CD14-positive monocyte (primary cell): Measurements from ENCODE around the gene PCDHA1. TPM values are rescaled to one million over a fixed set of nuclear protein-coding genes. Genes with fewer than 3 reads are reported as not detected.

ENCODE experiments used
- DNase-seq, 3 donors: peaks; one replicate each; pipeline ENCODE4 v3.0.0-alpha.2; 2011 to 2022
- H2AFZ ChIP-seq: 2 replicates; pipeline ENCODE4 v1.6.0; 2012; ENCODE audit warnings: mild to moderate bottlenecking, low read depth, low read length, inconsistent platforms; ENCODE audit not compliant: insufficient read depth, poor library complexity, severe bottlenecking
- H3K27ac ChIP-seq, 2 donors: 1 replicate in 1 of 2; 2 replicates in 1 of 2; pipeline ENCODE4 v1.5.1; 2012 to 2013; ENCODE audit warnings: low read length in 2 of 2, control low read depth in 1 of 2, inconsistent platforms in 1 of 2, low read depth in 1 of 2, mild to moderate bottlenecking in 1 of 2
- H3K27me3 ChIP-seq, 2 donors: one replicate each; pipeline versions ENCODE4 v1.6.0 to v1.6.1; 2011 to 2013; ENCODE audit warnings: low read length in 2 of 2; ENCODE audit not compliant: control insufficient read depth in 2 of 2, insufficient read depth in 2 of 2
- H3K36me3 ChIP-seq, 2 donors: replicated peaks in 1 of 2; 1 replicate in 1 of 2; 2 replicates in 1 of 2; pipeline versions ENCODE4 v1.5.1 to v1.6.1; 2012 to 2013; ENCODE audit warnings: low read length in 2 of 2, control low read depth in 1 of 2, inconsistent platforms in 1 of 2, mild to moderate bottlenecking in 1 of 2; ENCODE audit not compliant: insufficient read depth in 2 of 2, control insufficient read depth in 1 of 2
- H3K4me1 ChIP-seq, 2 donors: 1 replicate in 1 of 2; 2 replicates in 1 of 2; pipeline versions ENCODE4 v1.5.1 to v1.6.1; 2012 to 2013; ENCODE audit warnings: low read length in 2 of 2, control low read depth in 1 of 2, inconsistent platforms in 1 of 2, mild to moderate bottlenecking in 1 of 2, moderate library complexity in 1 of 2; ENCODE audit not compliant: insufficient read depth in 2 of 2, control insufficient read depth in 1 of 2
- H3K4me2 ChIP-seq: replicated peaks from 2 replicates; pipeline ENCODE3; 2012; ENCODE audit warnings: low read length, moderate library complexity, mild to moderate bottlenecking; ENCODE audit not compliant: poor library complexity, severe bottlenecking; ENCODE audit errors: extremely low read depth
- H3K4me3 ChIP-seq, 3 experiments: fragments of 200-600 bp in 1 of 3; sonication (generic) in 1 of 3; replicated peaks in 1 of 3; 1 replicate in 2 of 3; 2 replicates in 1 of 3; pipeline ENCODE4 v1.5.1; 2011 to 2013; ENCODE audit warnings: low read length in 3 of 3, mild to moderate bottlenecking in 3 of 3, control low read depth in 2 of 3, low read depth in 2 of 3, inconsistent platforms in 1 of 3, moderate library complexity in 1 of 3
- H3K79me2 ChIP-seq: 2 replicates; pipeline ENCODE4 v1.6.0; 2012; ENCODE audit warnings: mild to moderate bottlenecking, control low read depth, inconsistent platforms, low read length, moderate library complexity; ENCODE audit not compliant: insufficient read depth
- H3K9ac ChIP-seq: 2 replicates; pipeline ENCODE4 v1.6.0; 2017; ENCODE audit warnings: low read length, mild to moderate bottlenecking; ENCODE audit not compliant: insufficient read depth, poor library complexity, severe bottlenecking
- H3K9me3 ChIP-seq, 2 donors: replicated peaks in 1 of 2; 1 replicate in 1 of 2; 2 replicates in 1 of 2; pipeline versions ENCODE4 v1.5.1 to v1.6.1; 2012 to 2013; ENCODE audit warnings: low read length in 2 of 2, control low read depth in 1 of 2; ENCODE audit not compliant: control insufficient read depth in 1 of 2, insufficient read depth in 1 of 2
- H4K20me1 ChIP-seq: 2 replicates; pipeline ENCODE4 v1.6.0; 2012; ENCODE audit warnings: mild to moderate bottlenecking, low read length, control low read depth, moderate library complexity; ENCODE audit not compliant: insufficient read depth
- H3K27ac Mint-ChIP-seq, 7 donors: one replicate each; pipeline ENCODE4 v1.8.0; 2020; ENCODE audit warnings: mild to moderate bottlenecking in 7 of 7, mixed read lengths in 7 of 7, moderate library complexity in 6 of 7, inconsistent platforms in 2 of 7
- H3K27me3 Mint-ChIP-seq, 3 donors: one replicate each; pipeline ENCODE4 v1.8.0; 2021 to 2022; ENCODE audit warnings: low read depth in 3 of 3, mild to moderate bottlenecking in 3 of 3, mixed read lengths in 3 of 3, moderate library complexity in 3 of 3, inconsistent platforms in 1 of 3
- H3K36me3 Mint-ChIP-seq, 2 donors: one replicate each; pipeline ENCODE4 v1.8.0; 2020; ENCODE audit warnings: mixed read lengths in 2 of 2, inconsistent platforms in 1 of 2, mild to moderate bottlenecking in 1 of 2
- H3K4me1 Mint-ChIP-seq: one replicate; pipeline ENCODE4 v1.8.0; 2020; ENCODE audit warnings: mild to moderate bottlenecking, mixed read lengths
- H3K4me3 Mint-ChIP-seq, 2 donors: one replicate each; pipeline ENCODE4 v1.8.0; 2020; ENCODE audit warnings: mild to moderate bottlenecking in 2 of 2, mixed read lengths in 2 of 2, moderate library complexity in 1 of 2
- H3K9me3 Mint-ChIP-seq, 7 donors: one replicate each; pipeline ENCODE4 v1.8.0; 2020 to 2022; ENCODE audit warnings: mixed read lengths in 7 of 7, mild to moderate bottlenecking in 6 of 7, moderate library complexity in 6 of 7, inconsistent platforms in 2 of 7
- CTCF ChIP-seq: fragments of 200-600 bp; IDR thresholded peaks from one replicate; pipeline ENCODE4 v1.8.0; 2022; ENCODE audit warnings: antibody characterized with exemption, mild to moderate bottlenecking
- WGBS: methylation state at CpG from one replicate; pipeline ENCODE4 v1.1.5; 2013; ENCODE audit warnings: missing lambda C conversion rate; ENCODE audit not compliant: insufficient coverage; 5-methylcytosine and 5-hydroxymethylcytosine counted together
- intact Hi-C, 2 donors: fragments of 100-400 bp; cut with micrococcal nuclease; formaldehyde crosslinking; loops; one replicate each; pipeline versions ENCODE4 v1.15.0 to v1.15.1; 2023
- polyA plus RNA-seq, 3 donors: library from polyadenylated mRNA; depleted of rRNA in 1 of 3; unstranded in 2 of 3; stranded (reverse) in 1 of 3; fragments of 300-500 nt in 2 of 3; fragments of >200 nt in 1 of 3; fragmentation: Illumina TruSeq in 2 of 3; gene quantifications; 1 replicate in 2 of 3; 2 replicates in 1 of 3; pipeline ENCODE4 v1.2.3, GENCODE V29; 2012 to 2021

Gene PCDHA1
- polyA plus RNA-seq, 3 donors, result not detected

DNA sequence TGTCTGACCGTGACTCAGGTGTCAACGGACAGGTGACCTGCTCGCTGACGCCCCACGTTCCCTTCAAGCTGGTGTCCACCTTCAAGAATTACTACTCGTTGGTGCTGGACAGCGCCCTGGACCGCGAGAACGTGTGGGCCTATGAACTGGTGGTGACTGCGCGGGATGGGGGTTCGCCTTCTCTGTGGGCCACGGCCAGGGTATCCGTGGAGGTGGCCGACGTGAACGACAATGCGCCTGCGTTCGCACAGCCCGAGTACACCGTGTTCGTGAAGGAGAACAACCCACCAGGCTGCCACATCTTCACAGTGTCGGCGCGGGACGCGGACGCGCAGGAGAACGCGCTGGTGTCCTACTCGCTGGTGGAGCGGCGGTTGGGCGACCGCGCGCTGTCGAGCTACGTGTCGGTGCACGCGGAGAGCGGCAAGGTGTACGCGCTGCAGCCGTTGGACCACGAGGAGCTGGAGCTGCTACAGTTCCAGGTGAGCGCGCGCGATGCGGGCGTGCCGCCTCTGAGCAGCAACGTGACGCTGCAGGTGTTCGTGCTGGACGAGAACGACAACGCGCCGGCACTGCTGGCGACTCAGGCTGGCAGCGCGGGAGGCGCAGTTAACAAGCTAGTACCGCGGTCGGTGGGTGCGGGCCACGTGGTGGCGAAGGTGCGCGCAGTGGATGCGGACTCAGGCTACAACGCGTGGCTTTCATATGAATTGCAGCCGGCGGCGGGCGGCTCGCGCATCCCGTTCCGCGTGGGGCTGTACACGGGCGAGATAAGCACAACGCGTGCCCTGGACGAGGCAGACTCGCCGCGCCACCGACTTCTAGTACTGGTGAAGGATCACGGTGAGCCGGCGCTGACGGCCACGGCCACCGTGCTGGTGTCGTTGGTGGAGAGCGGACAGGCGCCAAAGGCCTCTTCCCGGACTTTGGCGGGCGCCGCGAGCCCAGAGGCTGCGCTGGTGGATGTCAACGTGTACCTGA lies 84.6 kb downstream of the PCDHA1 start:
- Histone ChIP-seq H3K4me3 (no peak overlapping the region), H3K4me2 (no peak overlapping the region), H3K4me1 (no peaks in the 10 kb centered on the region), H3K27me3 (peaks cover 0 to 24% of the 10 kb centered on the region in 2 donors), H3K9me3 (peaks cover 32 to 62% of the 10 kb centered on the region in 2 donors), H3K36me3 (no peaks in the 10 kb centered on the region), H3K79me2 (no peaks in the 10 kb centered on the region), H3K9ac (no peak overlapping the region), H3K27ac (no peak overlapping the region), H2AFZ (no peak overlapping the region), H4K20me1 (no peaks in the 10 kb centered on the region)
- Mint-ChIP-seq H3K27me3 (peaks cover 11 to 33% (median 30%) of the 10 kb centered on the region in 3 donors), H3K27ac (no peak overlapping the region), H3K4me1 (no peaks in the 10 kb centered on the region), H3K36me3 (peaks cover 0 to 14% of the 10 kb centered on the region in 2 donors), H3K9me3 (peaks cover 25 to 50% (median 44%) of the 10 kb centered on the region in 7 donors), H3K4me3 (peak overlapping the region in 1 of 2 donors; percentile 30)
- no peak for DNase-seq
- TF ChIP-seq CTCF, result no peak
- WGBS, result 48% methylated on average over 107 of the region's 114 CpGs
- intact Hi-C loops, result loop anchor here in 1 of 2 donors (10.0 kb wide), 1 partner anchor 46 kb away; the partner anchor contains the start of genes PCDHA5 and PCDHA6
